HG03196 (cell line): Measurements from ENCODE around the gene CNOT11.
"Not testable (repeated sequence)": the region's sequence is repeated elsewhere in the genome, so short reads cannot be mapped to it uniquely, and the experiment has no call there.

ENCODE experiments used
- ATAC-seq: cut with Tn5 transposase; IDR thresholded peaks from one replicate; pipeline ENCODE4 v1.9.1; 2021; ENCODE audit not compliant: unreplicated experiment

The CNOT11 gene

GRCh38 chr2:101252408-101253012 is at the start of gene CNOT11:
Gene CNOT11, plus strand, starts transcription at chr2:101252886. Its CDS starts 79 bp downstream, at chr2:101252965.
- ATAC-seq, result peak; percentile 85

- ATAC-seq, result no peak
Measured at GRCh38 chr2:101204400-101205115, 48.1 kb upstream of the CNOT11 start.

GRCh38 chr2:101205521-101206479 is 46.9 kb upstream of the CNOT11 start:
- ATAC-seq, result no peak

GRCh38 chr2:101208830-101209229 is 43.9 kb upstream of the CNOT11 start:
- ATAC-seq, result no peak

GRCh38 chr2:101219246-101219645 is 33.4 kb upstream of the CNOT11 start:
- ATAC-seq, result no peak

GRCh38 chr2:101220091-101220490 is 32.6 kb upstream of the CNOT11 start:
- ATAC-seq, result not testable (repeated sequence)

GRCh38 chr2:101223814-101224231 is 28.9 kb upstream of the CNOT11 start:
- ATAC-seq, result peak; percentile 98

- ATAC-seq, result no peak
Measured at GRCh38 chr2:101230541-101231001, 22.1 kb upstream of the CNOT11 start.

- no peak for ATAC-seq
Measured at GRCh38 chr2:101231240-101231639, 21.4 kb upstream of the CNOT11 start.

GRCh38 chr2:101231937-101232730 is 20.6 kb upstream of the CNOT11 start:
- no peak for ATAC-seq

GRCh38 chr2:101232770-101233169 is 19.9 kb upstream of the CNOT11 start:
- no peak for ATAC-seq

GRCh38 chr2:101234169-101234938 is 18.3 kb upstream of the CNOT11 start:
- ATAC-seq, result no peak

- not testable (repeated sequence) for ATAC-seq
Measured at GRCh38 chr2:101235956-101236355, 16.7 kb upstream of the CNOT11 start.

GRCh38 chr2:101237944-101238343 is 14.7 kb upstream of the CNOT11 start:
- not testable (repeated sequence) for ATAC-seq

- no peak for ATAC-seq
Measured at GRCh38 chr2:101238930-101239759, 13.5 kb upstream of the CNOT11 start.

- not testable (repeated sequence) for ATAC-seq
Measured at GRCh38 chr2:101239760-101240118, 12.9 kb upstream of the CNOT11 start.

GRCh38 chr2:101240694-101241093 is 12.0 kb upstream of the CNOT11 start:
- not testable (repeated sequence) for ATAC-seq

GRCh38 chr2:101241158-101241557 is 11.5 kb upstream of the CNOT11 start:
- no peak for ATAC-seq

- not testable (repeated sequence) for ATAC-seq
Measured at GRCh38 chr2:101244373-101244772, 8.3 kb upstream of the CNOT11 start.
